ENCODE measurements around the gene DLG2. TPM values are rescaled to one million over a fixed set of nuclear protein-coding genes. Genes with fewer than 3 reads are reported as not detected.

The DLG2 gene
- total and polyA plus RNA-seq, 2 of the 8 experiments (the other 6 are each of a cell fraction or from before 2014, with no cell fraction given), result 1.7 to 14.3 TPM

GRCh38 chr11:83809274-83809673 lies 1817.9 kb downstream of the DLG2 start:
- no peak overlapping the region for H4K8ac ChIP-seq (ENCODE audit: extremely low read depth, insufficient read depth, low read length)
- no peak overlapping the region for H2AFZ ChIP-seq (ENCODE audit: low read length)
- no peaks in the 10 kb centered on the region for H3K27me3 ChIP-seq (replicated peaks in 1 of 4; ENCODE audit: control insufficient read depth in 3 of 4, extremely low read depth in 1 of 4, insufficient read depth in 3 of 4, low read length in 3 of 4)
- no peak overlapping the region for H3K56ac ChIP-seq (replicated peaks; ENCODE audit: insufficient read length, low read depth, low read length)
- no peak overlapping the region for H3K23ac ChIP-seq (ENCODE audit: insufficient read length)
- H2BK5ac ChIP-seq (ENCODE audit: low read depth, low read length), result no peak overlapping the region
- no peak overlapping the region for H2BK120ac ChIP-seq (replicated peaks; ENCODE audit: low read depth, low read length)
- H3K4me2 ChIP-seq (ENCODE audit: insufficient read depth in 1 of 2, low read depth in 2 of 2, low read length in 2 of 2), result no peak overlapping the region
- H3K4me1 ChIP-seq (replicated peaks in 1 of 4; ENCODE audit: control insufficient read depth in 3 of 4, insufficient read depth in 4 of 4, low read length in 3 of 4), result no peaks in the 10 kb centered on the region
- H3K4me3 ChIP-seq (ENCODE audit: extremely low read depth in 1 of 4, insufficient read depth in 2 of 4, low read depth in 3 of 4, low read length in 4 of 4), result no peak overlapping the region
- no peak overlapping the region for H3K27ac ChIP-seq (ENCODE audit: low read depth, low read length)
- no peak overlapping the region for H3K18ac ChIP-seq (ENCODE audit: extremely low read depth, low read length)
- ChIA-PET POLR2A (ENCODE audit: partially characterized antibody) (no interaction called here), CTCF (ENCODE audit: partially characterized antibody) (interaction anchor here (0.7 to 2.6 kb wide), 5 partner anchors 9 to 515 kb away, joined by 3 to 8 read pairs (median 3); no protein-coding TSS in a partner anchor)
- no peaks in the 10 kb centered on the region for H4K20me1 ChIP-seq (replicated peaks in 1 of 2; ENCODE audit: control insufficient read depth in 1 of 2, insufficient read depth in 2 of 2, low read length in 2 of 2)
- no peak overlapping the region for H3K4ac ChIP-seq (replicated peaks; ENCODE audit: insufficient read length, low read depth, low read length)
- H3K79me2 ChIP-seq (ENCODE audit: control insufficient read depth in 1 of 2, insufficient read depth in 2 of 2, low read length in 2 of 2), result no peaks in the 10 kb centered on the region
- DNase-seq (ENCODE audit: low read depth in 1 of 2, low spot score in 2 of 2) (no peak), FAIRE-seq (no peak)
- H4K91ac ChIP-seq (replicated peaks; ENCODE audit: insufficient read length, low read length), result no peak overlapping the region
- H2BK20ac ChIP-seq (ENCODE audit: low read length), result no peak overlapping the region
- TF ChIP-seq USF2 (IDR thresholded peaks at IDR 0.05; ENCODE audit: low read length) (no peak), CTBP2 (IDR thresholded peaks at IDR 0.05; ENCODE audit: borderline replicate concordance, insufficient read depth, insufficient read length, low read length) (no peak), ATF2 (IDR thresholded peaks at IDR 0.05; ENCODE audit: low read length) (no peak), ZNF274 (IDR thresholded peaks at IDR 0.05; ENCODE audit: borderline replicate concordance, extremely low read depth, low read length) (no peak), GABPA (IDR thresholded peaks at IDR 0.05; ENCODE audit: borderline replicate concordance, insufficient read depth, low read length) (no peak), SP4 (IDR thresholded peaks at IDR 0.05; ENCODE audit: low read length) (no peak), SP1 (IDR thresholded peaks at IDR 0.05; ENCODE audit: low read depth, low read length) (no peak)
- no peak overlapping the region for H4K5ac ChIP-seq (ENCODE audit: insufficient read length, low read depth, low read length)
- no peak overlapping the region for H3K9ac ChIP-seq (replicated peaks in 1 of 4; ENCODE audit: extremely low read depth in 1 of 4, low read depth in 3 of 4, low read length in 3 of 4)
- H3K9me3 ChIP-seq (ENCODE audit: insufficient read depth in 2 of 2, low read depth in 1 of 2, low read length in 1 of 2), result no peaks in the 10 kb centered on the region
- no peaks in the 10 kb centered on the region; the same call in 1 of the 2 replicates for H3K23me2 ChIP-seq (ENCODE audit: low read depth, low read length)
- H3K14ac ChIP-seq (ENCODE audit: insufficient read length), result no peak overlapping the region
- H3K79me1 ChIP-seq (ENCODE audit: low read depth, low read length), result no peaks in the 10 kb centered on the region
- no peak overlapping the region for H2AK5ac ChIP-seq (ENCODE audit: low read depth, low read length)
- no peak overlapping the region for H2BK15ac ChIP-seq (ENCODE audit: low read length)
- no peak overlapping the region for H2BK12ac ChIP-seq (ENCODE audit: low read depth, low read length)
- no peaks in the 10 kb centered on the region for H3K36me3 ChIP-seq (ENCODE audit: control insufficient read depth in 2 of 4, insufficient read depth in 4 of 4, low read length in 3 of 4)
